Measurements from ENCODE around the gene DLL1. TPM values are rescaled to one million over a fixed set of nuclear protein-coding genes. Genes with fewer than 3 reads are reported as not detected.

DLL1 gene
- polyA plus RNA-seq, 1 experiment, result 0.06 TPM

DNA sequence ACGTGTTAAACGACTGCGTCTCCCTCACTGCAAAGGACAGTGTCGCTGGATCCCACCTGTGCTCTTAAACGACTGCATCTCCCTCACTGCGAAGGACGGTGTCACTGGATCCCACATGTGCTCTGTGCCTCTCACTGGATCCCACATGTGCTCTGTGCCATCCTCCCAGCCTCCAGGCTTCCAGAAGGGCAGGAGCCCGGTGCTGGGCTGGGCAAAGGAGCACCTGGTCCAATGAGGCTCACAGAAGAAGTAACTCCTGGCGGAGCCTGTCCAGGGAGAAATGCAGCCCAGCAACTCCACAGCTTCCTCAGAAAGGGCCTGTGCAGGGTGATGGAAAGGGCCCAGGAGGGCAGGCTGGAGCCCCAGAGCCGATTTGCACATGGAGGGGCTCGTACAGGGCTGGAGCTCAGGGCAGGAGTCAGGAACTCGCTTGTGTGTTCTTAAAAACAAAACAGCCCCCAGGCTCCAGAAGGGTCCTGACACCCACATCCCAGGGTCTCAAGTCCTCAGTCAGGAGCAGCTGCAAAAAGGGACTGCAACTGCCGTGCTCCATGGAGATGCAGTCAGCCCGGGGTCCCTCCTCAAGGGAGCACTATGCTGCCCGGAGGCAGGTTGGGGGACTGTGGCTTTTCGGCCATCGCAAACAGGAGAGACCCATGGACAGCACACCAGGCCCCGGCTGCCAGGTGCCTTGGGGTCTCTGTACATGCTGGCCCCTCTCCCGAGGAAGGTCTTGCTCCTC is 52.7 kb downstream of the DLL1 start:
- TF ChIP-seq, protein P1, sequence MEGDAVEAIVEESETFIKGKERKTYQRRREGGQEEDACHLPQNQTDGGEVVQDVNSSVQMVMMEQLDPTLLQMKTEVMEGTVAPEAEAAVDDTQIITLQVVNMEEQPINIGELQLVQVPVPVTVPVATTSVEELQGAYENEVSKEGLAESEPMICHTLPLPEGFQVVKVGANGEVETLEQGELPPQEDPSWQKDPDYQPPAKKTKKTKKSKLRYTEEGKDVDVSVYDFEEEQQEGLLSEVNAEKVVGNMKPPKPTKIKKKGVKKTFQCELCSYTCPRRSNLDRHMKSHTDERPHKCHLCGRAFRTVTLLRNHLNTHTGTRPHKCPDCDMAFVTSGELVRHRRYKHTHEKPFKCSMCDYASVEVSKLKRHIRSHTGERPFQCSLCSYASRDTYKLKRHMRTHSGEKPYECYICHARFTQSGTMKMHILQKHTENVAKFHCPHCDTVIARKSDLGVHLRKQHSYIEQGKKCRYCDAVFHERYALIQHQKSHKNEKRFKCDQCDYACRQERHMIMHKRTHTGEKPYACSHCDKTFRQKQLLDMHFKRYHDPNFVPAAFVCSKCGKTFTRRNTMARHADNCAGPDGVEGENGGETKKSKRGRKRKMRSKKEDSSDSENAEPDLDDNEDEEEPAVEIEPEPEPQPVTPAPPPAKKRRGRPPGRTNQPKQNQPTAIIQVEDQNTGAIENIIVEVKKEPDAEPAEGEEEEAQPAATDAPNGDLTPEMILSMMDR (IDR thresholded peaks at IDR 0.05; ENCODE audit: low read depth, low read length), result no peak

DNA sequence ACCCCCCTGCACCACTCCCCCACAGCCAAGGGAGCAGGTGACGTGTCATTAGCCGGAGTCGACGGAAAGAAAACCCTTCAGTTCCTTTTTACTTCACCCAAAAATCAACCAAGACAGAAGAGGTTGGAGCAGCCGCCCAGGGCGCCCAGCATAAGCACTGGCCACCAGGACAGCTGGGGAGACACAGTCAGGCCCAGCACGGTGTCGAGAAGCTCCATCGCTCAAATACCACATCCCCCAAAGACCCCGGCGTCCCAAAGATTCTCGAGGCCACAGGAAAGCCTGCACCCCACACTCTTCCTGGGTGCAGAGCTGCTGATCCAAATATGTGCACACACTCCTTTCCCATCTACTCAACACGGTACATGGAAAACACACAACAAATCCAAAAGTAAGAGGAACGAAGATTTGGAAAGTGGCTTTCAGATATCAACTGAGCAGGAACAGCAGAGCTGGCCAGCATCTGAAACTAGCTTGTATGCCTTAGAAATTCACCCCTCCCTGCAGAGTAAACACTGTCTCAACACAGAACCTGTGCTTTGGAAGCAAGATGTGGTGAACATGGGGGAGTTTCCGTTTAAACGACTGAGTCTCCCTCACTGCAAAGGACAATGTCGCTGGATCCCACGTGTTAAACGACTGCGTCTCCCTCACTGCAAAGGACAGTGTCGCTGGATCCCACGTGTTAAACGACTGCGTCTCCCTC is 54.6 kb downstream of the DLL1 start:
- ChIA-PET POLR2A (no interaction called here), CTCF (no interaction called here)
- DNase-seq (ENCODE audit: low read depth, low spot score), result no peak
- H3K4me3 ChIP-seq (ENCODE audit: low read depth, low read length), result no peak overlapping the region
- peaks cover 15% of the 10 kb centered on the region for H3K9me3 ChIP-seq (ENCODE audit: control insufficient read depth, insufficient read depth, low read length)
- TF ChIP-seq, protein P1 (IDR thresholded peaks at IDR 0.05; ENCODE audit: low read depth, low read length), result no peak
- H3K27ac ChIP-seq (ENCODE audit: low read depth, low read length), result no peak overlapping the region
- H3K27me3 ChIP-seq (ENCODE audit: control insufficient read depth, insufficient read depth, low read length), result no peaks in the 10 kb centered on the region

More for the DNA sequence above, 52.7 kb downstream of the DLL1 start:
- no peak for DNase-seq (ENCODE audit: low read depth, low spot score)
- ChIA-PET POLR2A (no interaction called here), CTCF (no interaction called here)
- no peak overlapping the region for H3K27ac ChIP-seq (ENCODE audit: low read depth, low read length)
- H3K9me3 ChIP-seq (ENCODE audit: control insufficient read depth, insufficient read depth, low read length), result peaks cover 7% of the 10 kb centered on the region; the same call in 1 of the 2 replicates
- H3K4me3 ChIP-seq (ENCODE audit: low read depth, low read length), result no peak overlapping the region
- H3K27me3 ChIP-seq (ENCODE audit: control insufficient read depth, insufficient read depth, low read length), result no peaks in the 10 kb centered on the region

DNA sequence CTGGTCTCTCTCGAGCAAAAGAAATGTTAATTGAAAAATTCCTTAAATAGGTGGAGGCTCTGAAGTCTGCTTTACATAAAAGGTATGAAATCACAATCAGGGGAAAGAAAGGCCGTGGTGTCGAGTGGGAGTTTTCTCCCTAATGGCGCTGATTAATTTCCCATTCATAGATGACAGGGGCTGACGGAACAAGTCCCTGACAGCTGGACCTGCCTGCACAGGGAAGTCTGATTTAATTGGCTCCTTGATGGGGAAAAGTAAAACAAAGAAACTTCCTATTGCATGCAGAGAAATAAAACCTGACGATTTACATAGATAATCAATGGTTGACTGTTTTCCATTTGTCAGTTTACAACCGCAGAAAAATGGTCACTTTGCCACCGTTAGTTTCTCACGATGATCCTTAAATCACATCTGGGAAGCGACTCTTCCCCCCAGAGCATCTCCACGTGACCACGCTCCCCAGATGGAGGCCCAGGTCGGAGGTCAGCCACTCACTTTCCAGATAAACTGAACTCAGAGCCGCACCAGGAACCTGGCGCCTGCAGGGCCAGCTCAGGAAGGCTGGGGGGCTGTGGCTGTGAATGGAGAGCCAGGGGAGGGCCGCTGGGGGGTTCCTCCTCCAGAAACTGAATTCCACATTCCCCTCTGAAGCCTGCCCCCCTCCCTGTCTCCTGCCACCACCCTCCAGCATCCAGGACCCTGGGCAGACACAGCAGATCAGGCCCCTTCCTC is 55.3 kb downstream of the DLL1 start:
- Histone ChIP-seq H3K27me3 (ENCODE audit: control insufficient read depth, insufficient read depth, low read length) (no peaks in the 10 kb centered on the region), H3K27ac (ENCODE audit: low read depth, low read length) (no peak overlapping the region), H3K4me3 (ENCODE audit: low read depth, low read length) (no peak overlapping the region), H3K9me3 (ENCODE audit: control insufficient read depth, insufficient read depth, low read length) (peaks cover 22% of the 10 kb centered on the region)
- ChIA-PET POLR2A (no interaction called here), CTCF (no interaction called here)
- DNase-seq (ENCODE audit: low read depth, low spot score), result no peak
- TF ChIP-seq, protein P1 (IDR thresholded peaks at IDR 0.05; ENCODE audit: low read depth, low read length), result no peak

DNA sequence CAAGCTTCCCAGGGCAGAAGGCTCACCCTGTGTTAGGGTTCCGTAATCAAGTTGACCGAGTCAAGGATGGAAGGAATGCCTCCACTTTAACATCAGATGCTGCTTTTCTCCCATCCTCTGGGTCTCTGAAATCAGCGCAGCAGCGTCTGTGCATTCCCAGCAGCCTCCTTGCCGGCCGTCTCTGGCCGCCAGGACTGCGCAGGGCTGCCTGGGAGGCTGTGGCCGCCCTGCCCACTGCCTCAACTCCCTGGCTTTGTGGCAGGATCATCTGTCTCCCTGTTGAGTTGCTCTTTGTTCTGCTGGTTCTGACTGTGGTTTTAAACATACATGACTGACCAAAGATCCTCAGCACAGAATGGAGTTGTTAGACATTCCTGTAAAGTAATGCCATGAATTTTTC is 56.5 kb downstream of the DLL1 start:
- CTCF ChIA-PET, result no interaction called here
- no peak for DNase-seq (ENCODE audit: low read depth, low spot score)
- peaks cover 2% of the 10 kb centered on the region for H3K27me3 ChIP-seq (ENCODE audit: control insufficient read depth, insufficient read depth, low read length)
- H3K4me3 ChIP-seq (ENCODE audit: low read depth, low read length), result no peak overlapping the region
- POLR2A ChIA-PET, result no interaction called here
- peaks cover 29% of the 10 kb centered on the region for H3K9me3 ChIP-seq (ENCODE audit: control insufficient read depth, insufficient read depth, low read length)
- TF ChIP-seq, protein P1 (IDR thresholded peaks at IDR 0.05; ENCODE audit: low read depth, low read length), result no peak
- H3K27ac ChIP-seq (ENCODE audit: low read depth, low read length), result no peak overlapping the region
